Measurements from ENCODE around the gene LMO7.

- no peak for TF ChIP-seq CTCF (IDR thresholded peaks at IDR 0.05)
- TF ChIP-seq EZH2 (IDR thresholded peaks at IDR 0.05): no peak
- TF ChIP-seq EZH2phosphoT487 (IDR thresholded peaks at IDR 0.05): no peak
These were observed 214.8 kb downstream of the LMO7 start for GRCh38 chr13:75850916-75851315.
